MM.1S (cell line): ENCODE measurements around the gene ATG3.
A peak's percentile ranks its signal among the peaks of the same experiment; 100 is the strongest.

Experiments
- DNase-seq: peaks from one replicate; pipeline ENCODE4 v3.0.0-alpha.2; 2015
- H2AFZ ChIP-seq: fragments of 300-600 bp; sonication (generic); 2 replicates; pipeline ENCODE4 v1.6.0; 2016; ENCODE audit warnings: antibody characterized with exemption, low read length
- H3F3A ChIP-seq: fragments of 300-600 bp; sonication (generic); 2 replicates; pipeline ENCODE4 v1.6.1; 2016; ENCODE audit warnings: mild to moderate bottlenecking, antibody characterized with exemption, low read length, moderate library complexity, mixed read lengths; ENCODE audit not compliant: insufficient read depth
- H3K27ac ChIP-seq: fragments of 300-600 bp; sonication (generic); 2 replicates; pipeline ENCODE4 v1.5.1; 2016; ENCODE audit warnings: mild to moderate bottlenecking, low read length
- H3K27me3 ChIP-seq: fragments of 300-600 bp; sonication (generic); replicated peaks from 2 replicates; pipeline ENCODE4 v1.6.0; 2016; ENCODE audit warnings: low read length; ENCODE audit not compliant: insufficient read depth
- H3K36me3 ChIP-seq: fragments of 300-600 bp; sonication (generic); replicated peaks from 2 replicates; pipeline ENCODE4 v1.6.1; 2016; ENCODE audit warnings: mild to moderate bottlenecking, low read length, mixed read lengths; ENCODE audit not compliant: insufficient read depth
- H3K4me1 ChIP-seq: fragments of 300-600 bp; sonication (generic); 2 replicates; pipeline ENCODE4 v1.6.1; 2016; ENCODE audit warnings: low read length, mixed read lengths
- H3K4me2 ChIP-seq: fragments of 300-600 bp; sonication (generic); 2 replicates; pipeline ENCODE4 v1.6.0; 2016; ENCODE audit warnings: low read depth, low read length
- H3K4me3 ChIP-seq: fragments of 300-600 bp; sonication (generic); 2 replicates; pipeline ENCODE4 v1.5.1; 2016; ENCODE audit warnings: low read length, mixed read lengths
- H3K79me2 ChIP-seq: fragments of 300-600 bp; sonication (generic); 2 replicates; pipeline ENCODE4 v1.6.1; 2016; ENCODE audit warnings: mixed run types, low read length, mixed read lengths
- H3K9ac ChIP-seq: fragments of 300-600 bp; sonication (generic); 2 replicates; pipeline ENCODE4 v1.6.1; 2016; ENCODE audit warnings: low read length, mixed read lengths
- H3K9me2 ChIP-seq: fragments of 300-600 bp; sonication (generic); replicated peaks from 2 replicates; pipeline ENCODE4 v1.6.1; 2016; ENCODE audit warnings: mild to moderate bottlenecking, low read length, mixed read lengths; ENCODE audit not compliant: insufficient read depth
- H3K9me3 ChIP-seq: fragments of 300-600 bp; sonication (generic); replicated peaks from 2 replicates; pipeline ENCODE4 v1.6.1; 2016; ENCODE audit warnings: mild to moderate bottlenecking, low read length, mixed read lengths; ENCODE audit not compliant: insufficient read depth
- H4K20me1 ChIP-seq: fragments of 300-600 bp; sonication (generic); 2 replicates; pipeline ENCODE4 v1.6.1; 2016; ENCODE audit warnings: mild to moderate bottlenecking, low read length, moderate library complexity, mixed read lengths; ENCODE audit not compliant: insufficient read depth
- CTCF ChIP-seq: fragments of 300-600 bp; sonication (generic); IDR thresholded peaks from 2 replicates; pipeline ENCODE4 v1.5.1; 2016; ENCODE audit warnings: antibody characterized with exemption, low read length, mixed read lengths
- EZH2 ChIP-seq: fragments of 300-600 bp; sonication (generic); optimal IDR thresholded peaks from 2 replicates; pipeline ENCODE3; 2017; ENCODE audit warnings: low read depth, mild to moderate bottlenecking, antibody characterized with exemption, low read length, mixed read lengths
- EZH2phosphoT487 ChIP-seq: fragments of 300-600 bp; sonication (generic); IDR thresholded peaks from 2 replicates; pipeline ENCODE4 v1.6.1; 2018; ENCODE audit warnings: antibody characterized with exemption, low read length

The ATG3 gene

GRCh38 chr3:112561734-112562529 lies at the start of gene ATG3, which contains the start of gene SLC35A5:
ATG3 (minus strand) TSS chr3:112561962; CDS start chr3:112561528, 434 bp downstream.
SLC35A5 (plus strand) TSS chr3:112562045; CDS start chr3:112563404, 1,359 bp downstream.
- Histone ChIP-seq H3K36me3 (no peaks in the 10 kb centered on the region; the same call in 1 of the 2 replicates), H4K20me1 (no peaks in the 10 kb centered on the region), H2AFZ (peak within 1 kb of the TSS; percentile 78), H3K4me3 (peak within 1 kb of the TSS; percentile 98), H3K79me2 (peaks cover 53% of the 10 kb centered on the region), H3K9ac (peak within 1 kb of the TSS; percentile 89), H3F3A (peaks cover 17% of the 10 kb centered on the region), H3K27ac (peak within 1 kb of the TSS; percentile 83), H3K9me2 (no peaks in the 10 kb centered on the region), H3K27me3 (no peaks in the 10 kb centered on the region), H3K4me1 (peaks cover 19% of the 10 kb centered on the region), H3K9me3 (no peaks in the 10 kb centered on the region), H3K4me2 (peak within 1 kb of the TSS; percentile 77)
- DNase-seq = peak; percentile 98
- no peak for TF ChIP-seq CTCF

DNA sequence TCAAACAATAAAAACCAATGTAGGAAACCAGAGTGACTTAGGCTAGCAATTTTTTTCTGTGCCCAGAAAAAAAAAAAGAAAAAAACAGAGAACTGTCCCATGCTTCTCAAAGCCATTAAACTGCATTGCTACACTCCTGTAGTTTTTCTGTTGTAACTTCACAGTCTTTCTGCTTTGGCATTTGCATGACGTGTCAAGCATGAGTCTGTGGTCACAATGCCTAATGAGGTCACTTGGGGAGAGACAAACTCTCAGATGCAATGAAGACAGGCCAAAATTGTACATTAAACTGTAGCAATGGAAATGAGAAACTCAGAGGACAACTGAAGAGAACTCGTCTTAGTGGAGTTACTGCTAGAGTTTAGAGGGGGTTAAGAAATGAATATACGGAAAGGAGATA lies 48.4 kb upstream of the ATG3 start:
- Histone ChIP-seq H3K27me3 (peaks cover 18% of the 10 kb centered on the region), H3K9me3 (no peaks in the 10 kb centered on the region), H2AFZ (no peak overlapping the region), H3K27ac (no peak overlapping the region), H3F3A (no peaks in the 10 kb centered on the region), H4K20me1 (no peaks in the 10 kb centered on the region), H3K4me2 (no peak overlapping the region), H3K4me1 (no peaks in the 10 kb centered on the region), H3K9me2 (no peaks in the 10 kb centered on the region), H3K79me2 (no peaks in the 10 kb centered on the region), H3K4me3 (no peak overlapping the region), H3K36me3 (no peaks in the 10 kb centered on the region), H3K9ac (no peak overlapping the region)
- no peak for TF ChIP-seq EZH2
- no peak for TF ChIP-seq CTCF
- TF ChIP-seq EZH2phosphoT487 = no peak
- DNase-seq = no peak

- Histone ChIP-seq H3K4me1 (peaks cover 7% of the 10 kb centered on the region), H3K9me2 (no peaks in the 10 kb centered on the region), H3K9me3 (no peaks in the 10 kb centered on the region), H3K36me3 (no peaks in the 10 kb centered on the region), H3K79me2 (no peaks in the 10 kb centered on the region), H3K4me2 (no peak overlapping the region), H3K27ac (no peak overlapping the region), H3F3A (no peaks in the 10 kb centered on the region; the same call in 1 of the 2 replicates), H3K27me3 (peaks cover 25% of the 10 kb centered on the region), H3K9ac (no peak overlapping the region), H3K4me3 (no peak overlapping the region), H4K20me1 (no peaks in the 10 kb centered on the region), H2AFZ (no peak overlapping the region)
- TF ChIP-seq CTCF (no peak), EZH2phosphoT487 (no peak), EZH2 (no peak)
- DNase-seq = no peak
Measured at GRCh38 chr3:112607863-112608262, 46.1 kb upstream of the ATG3 start.
